OCI-LY7 (cell line): ENCODE data around the gene FAM9A.

ENCODE experiments used
- EZH2phosphoT487 ChIP-seq: fragments of 200-600 bp; sonication (generic); IDR thresholded peaks from 2 replicates; pipeline ENCODE4 v1.6.1; 2018; ENCODE audit warnings: low read depth, borderline replicate concordance, mild to moderate bottlenecking, mixed run types, antibody characterized with exemption, low read length, moderate library complexity, mixed read lengths
- TF ChIP-seq, protein P1 (sequence below): fragments of 200-600 bp; sonication (generic); conservative IDR thresholded peaks from 2 replicates; pipeline ENCODE4 v1.5.1; 2014; ENCODE audit warnings: mild to moderate bottlenecking, antibody characterized with exemption, low read length, moderate library complexity, mixed read lengths

- TF ChIP-seq, protein P1, sequence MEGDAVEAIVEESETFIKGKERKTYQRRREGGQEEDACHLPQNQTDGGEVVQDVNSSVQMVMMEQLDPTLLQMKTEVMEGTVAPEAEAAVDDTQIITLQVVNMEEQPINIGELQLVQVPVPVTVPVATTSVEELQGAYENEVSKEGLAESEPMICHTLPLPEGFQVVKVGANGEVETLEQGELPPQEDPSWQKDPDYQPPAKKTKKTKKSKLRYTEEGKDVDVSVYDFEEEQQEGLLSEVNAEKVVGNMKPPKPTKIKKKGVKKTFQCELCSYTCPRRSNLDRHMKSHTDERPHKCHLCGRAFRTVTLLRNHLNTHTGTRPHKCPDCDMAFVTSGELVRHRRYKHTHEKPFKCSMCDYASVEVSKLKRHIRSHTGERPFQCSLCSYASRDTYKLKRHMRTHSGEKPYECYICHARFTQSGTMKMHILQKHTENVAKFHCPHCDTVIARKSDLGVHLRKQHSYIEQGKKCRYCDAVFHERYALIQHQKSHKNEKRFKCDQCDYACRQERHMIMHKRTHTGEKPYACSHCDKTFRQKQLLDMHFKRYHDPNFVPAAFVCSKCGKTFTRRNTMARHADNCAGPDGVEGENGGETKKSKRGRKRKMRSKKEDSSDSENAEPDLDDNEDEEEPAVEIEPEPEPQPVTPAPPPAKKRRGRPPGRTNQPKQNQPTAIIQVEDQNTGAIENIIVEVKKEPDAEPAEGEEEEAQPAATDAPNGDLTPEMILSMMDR, result no peak
- TF ChIP-seq EZH2phosphoT487, result no peak
Measured at GRCh38 chrX:8822002-8822401, 20.8 kb upstream of the FAM9A start.
